Calu3 (cell line): Measurements from ENCODE around the gene IGFBP6. TPM values are rescaled to one million over a fixed set of nuclear protein-coding genes. Genes with fewer than 3 reads are reported as not detected.

ENCODE experiments used
- BruUV-seq: library from RNA; stranded (reverse); fragments of 400-500 nt; replicated peaks from 2 replicates; lab custom pipeline; 2021; lab: Mats Ljungman, UMichigan
- CTCF ChIA-PET: fragments of 300-600 bp; sonication (Branson Sonifier 250); formaldehyde crosslinking; loops from one replicate; lab custom pipeline; 2022; ENCODE audit warnings: antibody characterized with exemption; lab: Charles Lee
- DNase-seq: peaks from one replicate; pipeline ENCODE4 v3.0.0; 2022
- H3K27ac Mint-ChIP-seq: one replicate; pipeline ENCODE4 v1.8.0; 2022; ENCODE audit warnings: mixed read lengths; ENCODE audit not compliant: unreplicated experiment
- H3K27me3 Mint-ChIP-seq: one replicate; pipeline ENCODE4 v1.8.0; 2022; ENCODE audit warnings: mixed read lengths; ENCODE audit not compliant: unreplicated experiment
- H3K36me3 Mint-ChIP-seq: one replicate; pipeline ENCODE4 v1.8.0; 2022; ENCODE audit warnings: mild to moderate bottlenecking, moderate library complexity, mixed read lengths; ENCODE audit not compliant: insufficient read depth, unreplicated experiment
- H3K4me1 Mint-ChIP-seq: one replicate; pipeline ENCODE4 v1.8.0; 2022; ENCODE audit warnings: mild to moderate bottlenecking, low read depth, mixed read lengths; ENCODE audit not compliant: unreplicated experiment
- H3K4me3 Mint-ChIP-seq: one replicate; pipeline ENCODE4 v1.8.0; 2022; ENCODE audit warnings: mild to moderate bottlenecking, low read depth, moderate library complexity, mixed read lengths; ENCODE audit not compliant: unreplicated experiment
- H3K9me3 Mint-ChIP-seq: one replicate; pipeline ENCODE4 v1.8.0; 2022; ENCODE audit warnings: low read depth, mixed read lengths; ENCODE audit not compliant: unreplicated experiment
- intact Hi-C: fragments of 100-400 bp; cut with micrococcal nuclease; formaldehyde crosslinking; loops from one replicate; pipeline ENCODE4 v1.10.0; 2022; ENCODE audit not compliant: unreplicated experiment
- total RNA-seq: library from RNA; stranded (reverse); gene quantifications from 2 replicates; pipeline ENCODE4 v1.2.3, GENCODE V29; 2022
- TF ChIP-seq, protein P1 (sequence below): fragments of 200-600 bp; IDR thresholded peaks from one replicate; pipeline ENCODE4 v1.8.0; 2022; ENCODE audit warnings: antibody characterized with exemption; ENCODE audit not compliant: unreplicated experiment

IGFBP6 gene
- total RNA-seq, 1 experiment from 2014 or later, result 25.4 TPM

DNA sequence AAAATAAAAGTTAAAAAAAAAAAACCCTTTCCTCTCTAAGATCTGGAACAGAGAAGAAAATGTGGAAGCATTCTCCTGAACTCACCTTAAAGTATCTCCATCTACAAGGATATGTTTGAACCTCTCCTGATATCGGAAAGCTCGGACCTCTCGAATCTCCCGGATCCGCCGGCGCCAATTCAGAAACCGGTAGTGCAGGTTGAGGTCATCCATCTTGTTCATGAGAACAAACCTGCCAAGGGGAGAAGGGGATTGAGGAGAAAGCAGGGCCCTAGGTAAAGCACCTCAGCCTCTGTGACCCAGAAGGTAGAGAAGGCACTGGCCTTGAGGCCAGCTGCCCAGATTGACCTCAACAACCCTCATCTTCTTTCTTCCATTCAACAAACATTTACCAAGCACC is 20.4 kb upstream of the IGFBP6 start:
- no peaks in the 10 kb centered on the region for H3K4me1 Mint-ChIP-seq

DNA sequence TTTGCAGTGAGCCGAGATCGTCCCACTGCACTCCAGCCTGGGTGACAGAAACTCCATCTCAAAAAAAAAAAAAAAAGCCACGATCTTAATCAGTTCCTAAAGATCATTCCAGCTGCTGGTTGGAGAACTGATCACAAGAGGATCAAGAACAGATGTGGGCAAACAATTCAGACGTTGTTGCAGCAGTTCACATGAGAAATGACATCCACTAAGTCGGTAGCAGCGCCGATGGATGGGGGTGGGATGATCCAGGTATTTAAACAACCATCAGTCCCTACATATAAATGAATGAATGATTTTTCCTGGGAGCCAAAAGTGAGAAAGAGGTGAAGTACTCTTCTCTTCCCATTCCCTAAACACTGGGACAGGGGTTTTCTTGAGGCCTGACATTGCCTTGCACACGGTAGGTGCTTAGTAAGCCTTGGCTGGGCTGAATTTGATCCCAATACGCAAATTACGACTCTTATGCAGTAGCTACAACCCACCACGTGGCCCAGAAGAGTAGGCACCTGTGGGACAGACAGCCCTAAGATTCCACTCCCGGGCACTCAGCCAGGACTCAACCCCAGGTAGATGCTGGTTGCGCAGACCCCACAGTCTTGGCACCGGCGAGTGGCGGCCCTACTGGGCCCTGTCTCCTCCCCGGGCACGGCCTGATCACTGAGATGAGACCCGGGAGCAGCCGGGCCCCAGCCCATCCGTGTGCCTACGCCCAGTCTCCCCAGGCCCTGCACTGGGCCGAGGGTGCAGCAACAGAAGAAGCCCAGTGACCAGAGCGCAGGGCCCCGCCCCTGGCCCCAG is 18.8 kb upstream of the IGFBP6 start:
- Mint-ChIP-seq H3K27ac (peak overlapping the region; percentile 89), H3K36me3 (peaks cover 27% of the 10 kb centered on the region), H3K4me3 (peak overlapping the region; percentile 91), H3K4me1 (no peaks in the 10 kb centered on the region), H3K9me3 (no peaks in the 10 kb centered on the region), H3K27me3 (no peaks in the 10 kb centered on the region)
- TF ChIP-seq, protein P1, sequence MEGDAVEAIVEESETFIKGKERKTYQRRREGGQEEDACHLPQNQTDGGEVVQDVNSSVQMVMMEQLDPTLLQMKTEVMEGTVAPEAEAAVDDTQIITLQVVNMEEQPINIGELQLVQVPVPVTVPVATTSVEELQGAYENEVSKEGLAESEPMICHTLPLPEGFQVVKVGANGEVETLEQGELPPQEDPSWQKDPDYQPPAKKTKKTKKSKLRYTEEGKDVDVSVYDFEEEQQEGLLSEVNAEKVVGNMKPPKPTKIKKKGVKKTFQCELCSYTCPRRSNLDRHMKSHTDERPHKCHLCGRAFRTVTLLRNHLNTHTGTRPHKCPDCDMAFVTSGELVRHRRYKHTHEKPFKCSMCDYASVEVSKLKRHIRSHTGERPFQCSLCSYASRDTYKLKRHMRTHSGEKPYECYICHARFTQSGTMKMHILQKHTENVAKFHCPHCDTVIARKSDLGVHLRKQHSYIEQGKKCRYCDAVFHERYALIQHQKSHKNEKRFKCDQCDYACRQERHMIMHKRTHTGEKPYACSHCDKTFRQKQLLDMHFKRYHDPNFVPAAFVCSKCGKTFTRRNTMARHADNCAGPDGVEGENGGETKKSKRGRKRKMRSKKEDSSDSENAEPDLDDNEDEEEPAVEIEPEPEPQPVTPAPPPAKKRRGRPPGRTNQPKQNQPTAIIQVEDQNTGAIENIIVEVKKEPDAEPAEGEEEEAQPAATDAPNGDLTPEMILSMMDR, result no peak
- intact Hi-C loops, result no loop called here
- CTCF ChIA-PET, result interaction anchor here (0.6 to 2.5 kb wide), 13 partner anchors 12 to 413 kb away, joined by 3 to 17 read pairs (median 4); partner anchors contain the start of gene IGFBP6
- no peak for DNase-seq
- TSS peak; percentile 59 for BruUV-seq

More for the DNA sequence above, 20.4 kb upstream of the IGFBP6 start:
- H3K27me3 Mint-ChIP-seq, result no peaks in the 10 kb centered on the region
- TF ChIP-seq, protein P1, result no peak
- intact Hi-C loops, result no loop called here
- no peak overlapping the region for H3K4me3 Mint-ChIP-seq
- H3K27ac Mint-ChIP-seq, result no peak overlapping the region
- H3K9me3 Mint-ChIP-seq, result no peaks in the 10 kb centered on the region
- no peak for DNase-seq
- BruUV-seq, result no TSS peak
- CTCF ChIA-PET, result interaction anchor here (2.5 kb wide), 1 partner anchor 21 kb away, joined by 17 read pairs; the partner anchor contains the start of gene IGFBP6
- peaks cover 27% of the 10 kb centered on the region for H3K36me3 Mint-ChIP-seq

- CTCF ChIA-PET, result interaction anchor here (0.6 to 2.5 kb wide), 13 partner anchors 11 to 412 kb away, joined by 3 to 17 read pairs (median 4); partner anchors contain the start of gene IGFBP6
- Mint-ChIP-seq H3K36me3 (peaks cover 27% of the 10 kb centered on the region), H3K9me3 (no peaks in the 10 kb centered on the region), H3K27ac (peak within 1 kb of the TSS; percentile 89), H3K4me3 (peak within 1 kb of the TSS; percentile 91), H3K4me1 (no peaks in the 10 kb centered on the region), H3K27me3 (no peaks in the 10 kb centered on the region)
- TF ChIP-seq, protein P1, result no peak
- DNase-seq, result peak; percentile 93
- BruUV-seq, result TSS peak; percentile 81
- intact Hi-C loops, result no loop called here
Observed at GRCh38 chr12:53079226-53080117, 18.0 kb upstream of the IGFBP6 start, which contains the start of gene SPRYD3. TSS of gene SPRYD3 (minus strand) at chr12:53079390. CDS start at chr12:53079333, 57 bp downstream.

DNA sequence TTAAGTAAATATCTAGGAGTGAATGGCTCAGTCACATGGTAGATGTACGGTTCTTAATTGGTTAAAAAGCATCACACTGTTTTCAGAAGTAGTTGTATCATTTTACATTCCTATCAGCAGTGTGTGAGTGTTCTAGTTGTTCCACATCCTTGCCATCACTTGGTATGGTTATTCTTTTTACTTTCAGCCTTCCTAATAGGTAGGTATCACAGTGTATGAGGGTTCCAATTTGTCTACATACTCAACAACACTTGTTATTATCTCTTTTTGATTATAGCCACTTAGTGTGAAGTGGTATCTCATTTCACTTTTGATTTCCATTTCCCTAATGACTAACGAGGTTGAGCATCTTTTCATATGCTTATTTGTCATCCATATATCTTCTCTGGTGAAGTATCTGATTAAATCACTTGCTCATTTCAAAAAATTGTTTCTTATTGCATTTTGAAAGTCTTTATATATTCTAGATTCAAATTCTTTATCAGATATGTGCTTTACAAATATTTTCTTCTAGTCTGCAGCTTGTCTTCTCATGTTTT is 14.8 kb upstream of the IGFBP6 start:
- TF ChIP-seq, protein P1, result no peak
- H3K9me3 Mint-ChIP-seq, result no peaks in the 10 kb centered on the region
- peaks cover 14% of the 10 kb centered on the region for H3K27me3 Mint-ChIP-seq
- no peaks in the 10 kb centered on the region for H3K4me1 Mint-ChIP-seq
- CTCF ChIA-PET, result no interaction called here
- DNase-seq, result no peak
- peaks cover 18% of the 10 kb centered on the region for H3K36me3 Mint-ChIP-seq
- H3K27ac Mint-ChIP-seq, result no peak overlapping the region
- intact Hi-C loops, result no loop called here
- BruUV-seq, result no TSS peak
- H3K4me3 Mint-ChIP-seq, result no peak overlapping the region
